GM19239 (cell line): ENCODE results near the gene CUEDC1.

Source experiments
- DNase-seq: peaks from one replicate; pipeline ENCODE4 v3.0.0; 2011; ENCODE audit warnings: low spot score; ENCODE audit not compliant: insufficient read length
- FAIRE-seq: peaks from 2 replicates; lab custom pipeline; 2011; peaks lifted over from hg19 to GRCh38; lab: Jason Lieb, UNC

The CUEDC1 gene

GRCh38 chr17:57868910-57869616, 86.1 kb downstream of the CUEDC1 start:
- DNase-seq (no peak), FAIRE-seq (no peak)

DNA sequence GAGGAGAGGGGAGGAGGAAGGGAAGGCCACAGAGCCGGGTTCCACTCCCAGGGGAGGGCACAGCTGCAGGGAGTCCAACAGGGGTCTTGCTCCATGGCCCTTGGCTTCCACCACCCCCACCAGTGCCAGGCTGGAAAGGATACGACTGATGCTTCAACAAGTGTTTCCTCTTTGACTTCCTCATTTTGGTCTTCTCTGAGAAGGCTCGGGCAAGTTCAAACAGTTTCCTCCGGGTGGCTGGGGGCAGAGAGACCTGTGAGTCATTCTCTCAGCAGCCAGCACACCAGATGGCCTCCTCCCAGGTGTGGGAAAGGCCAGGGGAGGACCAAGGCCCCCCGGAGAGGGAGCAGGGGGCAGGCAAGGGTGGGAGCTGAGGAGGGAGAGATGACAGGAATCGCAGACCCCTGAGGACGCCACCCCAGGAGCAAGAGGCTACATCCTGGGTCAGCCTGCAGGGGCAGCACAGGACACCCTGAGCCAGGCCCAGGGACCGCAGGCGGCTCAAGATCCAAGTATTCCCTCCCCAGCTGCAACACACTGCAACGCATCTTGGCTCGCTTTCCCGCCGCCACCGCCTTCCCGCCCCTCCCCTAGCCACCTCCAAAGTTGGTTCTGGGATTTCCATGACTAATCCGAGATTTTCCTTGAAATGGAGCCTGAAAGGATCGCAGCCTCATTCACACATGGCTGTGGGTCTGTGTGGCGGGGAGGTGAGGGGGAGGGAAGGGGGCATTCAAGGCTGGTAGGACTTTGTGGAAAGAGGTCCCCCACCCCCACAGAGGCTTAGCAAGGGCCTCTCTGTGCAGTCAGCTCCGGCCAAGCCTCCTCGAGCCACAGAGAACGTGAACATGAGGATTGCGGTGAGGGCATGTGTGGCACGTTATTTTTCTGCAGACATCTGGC, 87.0 kb downstream of the CUEDC1 start:
- FAIRE-seq = peak; percentile 94
- peak; percentile 89 for DNase-seq

GRCh38 chr17:57867126-57867525, 88.1 kb downstream of the CUEDC1 start:
- FAIRE-seq = no peak
- DNase-seq = no peak

DNA sequence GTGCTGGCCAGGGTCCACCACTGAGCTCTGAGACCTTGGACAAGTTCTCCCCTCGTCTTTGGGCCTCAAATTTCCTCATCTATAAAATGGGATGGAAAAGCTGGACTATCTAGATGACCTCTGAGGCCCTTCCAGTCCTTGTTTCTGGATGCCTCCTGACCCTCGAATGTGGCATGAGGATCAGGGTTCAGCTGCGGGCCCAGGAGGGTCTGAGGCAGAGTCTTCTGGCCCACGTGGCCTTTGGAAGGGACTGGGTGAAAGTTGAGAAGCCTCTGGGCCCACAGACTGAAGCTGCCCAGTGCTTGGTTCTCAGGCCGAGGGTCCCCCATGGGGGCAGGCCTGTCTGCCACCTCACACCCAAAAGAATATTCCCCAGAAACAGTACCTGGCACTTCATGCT, 88.5 kb downstream of the CUEDC1 start:
- FAIRE-seq = no peak
- no peak for DNase-seq

GRCh38 chr17:57866319-57866718, 88.9 kb downstream of the CUEDC1 start:
- no peak for FAIRE-seq
- no peak for DNase-seq

- FAIRE-seq (no peak), DNase-seq (no peak)
Observed at GRCh38 chr17:57864273-57864672, 90.9 kb downstream of the CUEDC1 start.

DNA sequence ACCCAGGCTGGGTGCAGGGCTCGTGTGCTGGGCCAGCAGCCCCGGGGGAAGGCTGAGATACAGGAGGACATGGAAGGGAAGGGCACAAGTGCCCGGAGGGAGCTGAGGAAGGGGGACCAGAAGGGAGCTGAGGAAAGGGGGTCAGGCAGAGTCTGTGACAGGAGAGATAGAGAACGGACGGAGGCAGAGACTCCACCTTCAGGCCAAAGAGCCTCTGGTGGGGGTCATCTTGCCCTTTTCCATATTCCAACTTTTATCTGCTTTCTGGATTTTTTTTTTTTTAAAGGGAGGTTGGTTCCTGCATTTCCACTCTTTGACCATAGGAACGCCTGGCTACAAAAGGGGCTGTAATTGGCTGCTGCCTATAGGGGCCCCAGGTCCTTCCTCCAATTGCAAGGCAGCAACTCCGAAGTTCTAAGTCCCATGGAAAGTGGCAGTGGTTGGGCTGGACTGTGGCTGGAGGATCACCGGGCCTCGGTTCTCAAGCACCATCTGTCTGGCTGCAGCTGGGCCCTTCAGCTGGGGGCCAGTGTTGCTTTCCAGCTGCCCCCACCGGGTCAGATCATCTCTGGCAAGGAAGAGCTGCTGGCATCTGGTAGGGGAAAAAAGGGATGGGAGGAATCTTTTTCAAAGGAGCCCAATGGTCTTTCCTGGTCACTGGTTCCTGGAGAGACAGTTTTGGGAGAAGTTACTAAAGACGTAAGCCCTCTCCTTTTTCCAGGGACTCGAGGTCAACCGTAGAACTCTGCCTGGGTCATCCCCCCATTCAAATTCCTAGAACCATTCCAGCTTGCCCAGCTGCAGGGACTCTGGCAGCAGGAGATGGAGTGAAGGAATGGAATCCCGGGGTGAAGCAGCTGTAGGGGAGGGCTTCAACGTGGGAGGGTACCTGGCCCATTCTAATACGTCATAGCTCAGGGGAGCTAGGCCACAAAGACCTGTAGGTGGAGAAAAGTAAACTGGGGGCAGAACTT, 92.2 kb downstream of the CUEDC1 start:
- DNase-seq = no peak
- FAIRE-seq = no peak

GRCh38 chr17:57861790-57862693, 93.2 kb downstream of the CUEDC1 start:
- FAIRE-seq = no peak

DNA sequence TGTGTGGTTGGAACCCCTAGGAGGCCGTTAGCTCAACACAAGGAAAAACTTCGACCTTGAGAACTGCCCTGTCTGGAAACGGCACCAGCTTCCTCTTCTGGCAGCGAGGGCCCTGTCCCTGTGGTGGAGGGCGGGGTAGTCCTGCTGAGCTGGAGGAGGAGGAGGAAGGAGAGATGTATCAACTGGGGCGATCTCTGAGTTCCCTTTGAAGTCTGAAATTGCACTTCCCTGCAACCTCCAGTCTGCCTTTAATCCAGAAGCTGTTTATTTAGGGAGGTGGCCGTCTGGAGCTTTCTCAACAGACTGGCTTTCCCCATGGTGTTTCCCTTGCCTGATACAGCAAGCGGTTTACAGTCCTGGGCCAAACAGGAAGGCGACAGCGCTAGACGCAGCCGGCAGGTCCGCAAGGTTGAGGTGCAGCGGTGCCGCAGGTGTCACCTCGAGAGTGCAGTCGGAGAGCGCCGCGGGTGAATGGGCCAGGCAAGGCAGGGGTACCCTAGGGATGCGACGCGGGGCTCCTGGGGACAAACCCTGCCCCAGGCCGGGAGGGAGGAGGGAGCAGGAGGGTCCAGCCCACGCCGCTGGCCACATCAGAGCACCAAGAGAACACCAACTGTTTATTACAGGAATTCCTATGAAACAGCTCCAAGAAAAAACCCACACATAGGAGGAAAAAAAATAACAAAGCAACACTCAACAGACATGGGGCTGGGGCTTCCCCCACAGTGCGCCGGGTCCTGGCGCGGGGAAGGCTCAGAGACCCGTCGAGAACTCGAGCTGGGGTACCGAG, 94.0 kb downstream of the CUEDC1 start:
- no peak for FAIRE-seq
- DNase-seq = no peak

More at GRCh38 chr17:57861790-57862693, 93.2 kb downstream of the CUEDC1 start:
- DNase-seq = no peak

- FAIRE-seq (no peak), DNase-seq (no peak)
Observed at GRCh38 chr17:57860414-57860999, 94.7 kb downstream of the CUEDC1 start.

- FAIRE-seq (no peak), DNase-seq (no peak)
Observed at GRCh38 chr17:57859601-57860413, 95.4 kb downstream of the CUEDC1 start.

DNA sequence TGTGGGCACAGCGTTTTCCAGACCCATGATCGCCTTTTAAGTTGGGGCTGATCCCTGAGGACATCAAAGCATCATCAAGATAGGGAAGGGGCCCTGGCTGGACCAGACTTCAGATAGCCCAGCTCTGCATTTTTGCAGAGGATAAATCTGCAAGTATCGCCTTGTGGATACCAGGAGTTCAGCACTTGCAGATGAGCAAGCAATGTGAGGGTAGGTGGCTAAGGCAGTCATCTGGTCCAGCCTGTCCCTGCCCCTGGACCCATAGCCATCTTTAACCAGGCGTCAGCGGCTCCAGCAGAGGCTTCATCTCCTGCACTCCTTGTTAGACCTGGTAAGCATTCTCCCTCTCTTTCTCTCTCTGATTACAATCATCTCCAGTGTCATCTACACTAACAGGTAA, 96.4 kb downstream of the CUEDC1 start:
- no peak for DNase-seq

DNA sequence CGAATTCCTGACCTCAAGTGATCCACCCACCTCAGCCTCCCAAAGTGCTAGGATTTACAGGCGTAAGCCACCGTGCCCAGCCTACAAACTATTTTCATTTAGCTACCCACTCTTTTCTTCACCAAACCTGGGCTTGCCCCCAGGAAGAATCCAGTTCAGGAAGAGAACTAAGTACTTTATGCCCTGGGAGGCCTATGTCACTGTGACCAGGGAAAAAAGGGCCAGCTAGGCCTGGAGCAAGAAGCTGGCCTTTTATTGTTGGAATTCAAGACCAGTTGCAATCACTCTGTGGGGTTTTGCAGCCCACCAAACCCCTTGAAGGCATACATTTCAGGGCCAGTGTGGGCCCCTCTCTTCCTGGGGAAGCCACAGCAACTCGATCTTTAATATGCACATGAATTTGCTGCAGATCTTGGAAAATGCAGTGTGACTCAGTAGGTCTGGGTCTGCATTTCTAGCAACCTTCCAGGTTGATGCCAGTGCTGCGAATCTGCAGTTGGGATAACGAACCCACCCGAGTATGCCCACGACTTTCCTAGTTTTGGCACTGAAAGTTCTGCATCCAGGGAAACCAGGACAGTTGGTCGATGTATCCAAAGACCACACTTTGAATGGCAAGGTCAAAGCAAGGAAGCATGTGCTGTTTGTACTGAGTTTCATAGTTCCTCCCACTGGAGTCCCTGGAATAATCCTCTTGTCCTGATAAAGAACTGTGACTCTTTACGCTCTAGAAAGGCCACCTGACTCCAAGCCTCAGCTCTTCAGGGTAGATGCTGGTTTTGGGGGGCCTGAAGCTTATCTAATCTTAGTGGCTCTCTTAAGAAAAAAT, 98.2 kb downstream of the CUEDC1 start:
- FAIRE-seq (no peak), DNase-seq (no peak)

More for the DNA sequence above, 96.4 kb downstream of the CUEDC1 start:
- no peak for FAIRE-seq

- DNase-seq (no peak), FAIRE-seq (no peak)
Observed at GRCh38 chr17:57855391-57856035, 99.7 kb downstream of the CUEDC1 start.

GRCh38 chr17:57853695-57854094, 101.5 kb downstream of the CUEDC1 start:
- FAIRE-seq = no peak
- DNase-seq = no peak

DNA sequence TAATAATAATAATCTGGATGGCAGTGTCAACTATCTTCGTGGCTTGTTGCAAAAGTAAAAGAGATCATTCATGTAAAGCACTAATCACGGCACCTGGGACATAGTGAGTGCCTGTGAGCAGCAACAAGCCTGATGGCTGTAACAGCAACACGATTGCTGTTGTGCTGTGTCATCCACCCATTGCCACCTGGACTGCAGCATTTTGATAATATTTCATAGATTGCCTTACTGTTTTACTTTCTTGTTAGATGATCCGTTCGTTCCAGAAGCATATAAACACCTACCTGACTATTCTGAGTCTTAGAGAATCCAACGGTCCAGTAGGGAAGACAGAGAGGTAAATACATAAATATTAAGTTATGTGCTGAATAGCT, 102.3 kb downstream of the CUEDC1 start:
- FAIRE-seq = no peak

More for the DNA sequence above, 102.3 kb downstream of the CUEDC1 start:
- no peak for DNase-seq
